ENCODE data around the gene ALOXE3.

The ALOXE3 gene

GRCh38 chr17:8141741-8142140, 23.4 kb upstream of the ALOXE3 start:
- DNase-seq (ENCODE audit: low spot score), result no peak

- no peak for DNase-seq (ENCODE audit: low spot score)
Observed at GRCh38 chr17:8141045-8141444, 22.7 kb upstream of the ALOXE3 start.

- DNase-seq (ENCODE audit: low spot score), result no peak
Observed at GRCh38 chr17:8140065-8141029, 22.0 kb upstream of the ALOXE3 start.

- peak; percentile 75 for DNase-seq (ENCODE audit: low spot score)
Observed at GRCh38 chr17:8138672-8139371, 20.5 kb upstream of the ALOXE3 start.

- DNase-seq (ENCODE audit: low spot score), result no peak
Observed at GRCh38 chr17:8138374-8138671, 20.0 kb upstream of the ALOXE3 start.

- no peak for DNase-seq (ENCODE audit: low spot score)
Observed at GRCh38 chr17:8137645-8138373, 19.5 kb upstream of the ALOXE3 start.

GRCh38 chr17:8133941-8134340, 15.6 kb upstream of the ALOXE3 start:
- no peak for DNase-seq (ENCODE audit: low spot score)

GRCh38 chr17:8133399-8133798, 15.1 kb upstream of the ALOXE3 start:
- DNase-seq (ENCODE audit: low spot score), result no peak

- DNase-seq (ENCODE audit: low spot score), result no peak
Observed at GRCh38 chr17:8131844-8132441, 13.6 kb upstream of the ALOXE3 start.

- no peak for DNase-seq (ENCODE audit: low spot score)
Observed at GRCh38 chr17:8128125-8128784, 9.9 kb upstream of the ALOXE3 start.

- DNase-seq (ENCODE audit: low spot score), result peak; percentile 42
Observed at GRCh38 chr17:8126491-8127066, 8.3 kb upstream of the ALOXE3 start.

- no peak for DNase-seq (ENCODE audit: low spot score)
Observed at GRCh38 chr17:8125947-8126490, 7.7 kb upstream of the ALOXE3 start.

- peak; percentile 56 for DNase-seq (ENCODE audit: low spot score)
Observed at GRCh38 chr17:8125154-8125946, 7.0 kb upstream of the ALOXE3 start.

- DNase-seq (ENCODE audit: low spot score), result no peak
Observed at GRCh38 chr17:8124350-8125153, 6.2 kb upstream of the ALOXE3 start.

GRCh38 chr17:8123695-8124349, 5.5 kb upstream of the ALOXE3 start, which contains the start of gene HES7:
Gene HES7 (minus strand): TSS chr17:8124106. CDS start chr17:8124084, 22 bp downstream.
- DNase-seq (ENCODE audit: low spot score), result peak; percentile 60

GRCh38 chr17:8122924-8123694, 4.8 kb upstream of the ALOXE3 start:
- DNase-seq (ENCODE audit: low spot score), result no peak

- DNase-seq (ENCODE audit: low spot score), result no peak
Observed at GRCh38 chr17:8122422-8122923, 4.2 kb upstream of the ALOXE3 start.

All from HuH-7 (cell line).